ENCODE measurements around the gene RGP1. TPM values are rescaled to one million over a fixed set of nuclear protein-coding genes. Genes with fewer than 3 reads are reported as not detected.

The RGP1 gene
- total and polyA plus RNA-seq, 9 of the 15 experiments (the other 6 are each of a cell fraction or from before 2014, with no cell fraction given): 0.42 to 13.8 (median 6.7) TPM

DNA sequence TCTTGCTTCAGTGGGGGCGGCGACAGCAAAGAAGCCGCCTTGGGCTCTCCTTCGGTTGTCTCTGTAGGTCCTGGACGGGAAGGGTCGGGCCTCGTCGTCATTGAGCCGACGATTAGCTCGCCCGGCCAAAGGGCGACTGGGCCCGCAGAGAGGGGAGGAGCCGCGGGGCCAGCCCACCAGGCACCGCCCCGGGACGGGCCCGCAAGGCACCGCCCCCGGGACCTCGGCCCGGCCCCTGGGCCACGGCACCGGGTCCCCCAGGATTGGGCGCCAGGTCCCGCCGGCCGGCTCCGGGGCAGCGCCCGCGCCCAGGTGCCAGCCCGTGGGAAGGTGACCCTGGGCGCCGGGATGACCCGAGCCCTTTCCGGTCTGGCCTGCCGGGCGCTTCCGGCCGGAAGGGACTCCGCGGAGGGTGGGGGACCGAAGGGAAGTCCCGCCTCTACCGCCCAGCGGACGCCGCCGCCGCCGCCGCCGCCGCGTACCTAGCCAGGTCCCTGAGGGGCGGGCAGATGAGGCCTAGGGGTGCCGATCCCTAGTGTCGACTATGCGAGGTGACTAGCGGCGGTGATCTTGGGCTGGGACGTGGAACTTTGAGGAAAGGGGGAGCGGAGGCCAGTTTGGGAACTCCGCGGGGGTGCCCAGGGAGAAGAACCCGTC lies at the start of gene RGP1, which contains the start of gene GBA2 (continued):
- TF ChIP-seq SMARCC2 (IDR thresholded peaks at IDR 0.05; ENCODE audit: low read depth) (no peak), ZNF124 (CRISPR knock-in tag; IDR thresholded peaks at IDR 0.05) (no peak), KLF1 (tag; IDR thresholded peaks at IDR 0.05) (no peak), ZNF232 (CRISPR knock-in tag; IDR thresholded peaks at IDR 0.05) (no peak), HMGN3 (IDR thresholded peaks at IDR 0.05; ENCODE audit: borderline replicate concordance, extremely low read depth, insufficient read length, low read depth, low read length) (peak; percentile 66), ZBED1 (IDR thresholded peaks at IDR 0.05) (no peak), FIP1L1 (IDR thresholded peaks at IDR 0.05; ENCODE audit: low read depth, low read length, poor library complexity, severe bottlenecking) (peak; percentile 40), COPS2 (conservative IDR thresholded peaks at IDR 0.05) (no peak), ATF1 (CRISPR knock-in tag; IDR thresholded peaks at IDR 0.05) (no peak), ATF1 (tag; IDR thresholded peaks at IDR 0.05) (peak; percentile 48), YY1 (IDR thresholded peaks at IDR 0.05; ENCODE audit: borderline replicate concordance in 1 of 3, control insufficient read depth in 1 of 3, extremely low read depth in 1 of 3, insufficient read depth in 3 of 3, insufficient read length in 1 of 3, insufficient replicate concordance in 2 of 3, low read depth in 1 of 3, low read length in 2 of 3) (no peak), MED1 (CRISPR knock-in tag; IDR thresholded peaks at IDR 0.05; ENCODE audit: borderline replicate concordance) (no peak), SRSF1 (IDR thresholded peaks at IDR 0.05; ENCODE audit: low read depth, low read length) (no peak), NFXL1 (CRISPR knock-in tag; IDR thresholded peaks at IDR 0.05) (no peak), ZNF586 (CRISPR knock-in tag; conservative IDR thresholded peaks at IDR 0.05) (no peak), RNF2 (IDR thresholded peaks at IDR 0.05) (no peak), ELF1 (tag; IDR thresholded peaks at IDR 0.05) (peak; percentile 72), TEAD1 (CRISPR knock-in tag; IDR thresholded peaks at IDR 0.05) (no peak), KAT8 (IDR thresholded peaks at IDR 0.05; ENCODE audit: low read depth) (no peak), ZNF311 (CRISPR knock-in tag; IDR thresholded peaks at IDR 0.05) (no peak), NFIC (IDR thresholded peaks at IDR 0.05) (no peak)
- TF ChIP-seq, protein P1, sequence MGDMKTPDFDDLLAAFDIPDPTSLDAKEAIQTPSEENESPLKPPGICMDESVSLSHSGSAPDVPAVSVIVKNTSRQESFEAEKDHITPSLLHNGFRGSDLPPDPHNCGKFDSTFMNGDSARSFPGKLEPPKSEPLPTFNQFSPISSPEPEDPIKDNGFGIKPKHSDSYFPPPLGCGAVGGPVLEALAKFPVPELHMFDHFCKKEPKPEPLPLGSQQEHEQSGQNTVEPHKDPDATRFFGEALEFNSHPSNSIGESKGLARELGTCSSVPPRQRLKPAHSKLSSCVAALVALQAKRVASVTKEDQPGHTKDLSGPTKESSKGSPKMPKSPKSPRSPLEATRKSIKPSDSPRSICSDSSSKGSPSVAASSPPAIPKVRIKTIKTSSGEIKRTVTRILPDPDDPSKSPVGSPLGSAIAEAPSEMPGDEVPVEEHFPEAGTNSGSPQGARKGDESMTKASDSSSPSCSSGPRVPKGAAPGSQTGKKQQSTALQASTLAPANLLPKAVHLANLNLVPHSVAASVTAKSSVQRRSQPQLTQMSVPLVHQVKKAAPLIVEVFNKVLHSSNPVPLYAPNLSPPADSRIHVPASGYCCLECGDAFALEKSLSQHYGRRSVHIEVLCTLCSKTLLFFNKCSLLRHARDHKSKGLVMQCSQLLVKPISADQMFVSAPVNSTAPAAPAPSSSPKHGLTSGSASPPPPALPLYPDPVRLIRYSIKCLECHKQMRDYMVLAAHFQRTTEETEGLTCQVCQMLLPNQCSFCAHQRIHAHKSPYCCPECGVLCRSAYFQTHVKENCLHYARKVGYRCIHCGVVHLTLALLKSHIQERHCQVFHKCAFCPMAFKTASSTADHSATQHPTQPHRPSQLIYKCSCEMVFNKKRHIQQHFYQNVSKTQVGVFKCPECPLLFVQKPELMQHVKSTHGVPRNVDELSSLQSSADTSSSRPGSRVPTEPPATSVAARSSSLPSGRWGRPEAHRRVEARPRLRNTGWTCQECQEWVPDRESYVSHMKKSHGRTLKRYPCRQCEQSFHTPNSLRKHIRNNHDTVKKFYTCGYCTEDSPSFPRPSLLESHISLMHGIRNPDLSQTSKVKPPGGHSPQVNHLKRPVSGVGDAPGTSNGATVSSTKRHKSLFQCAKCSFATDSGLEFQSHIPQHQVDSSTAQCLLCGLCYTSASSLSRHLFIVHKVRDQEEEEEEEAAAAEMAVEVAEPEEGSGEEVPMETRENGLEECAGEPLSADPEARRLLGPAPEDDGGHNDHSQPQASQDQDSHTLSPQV (IDR thresholded peaks at IDR 0.05): no peak
- TF ChIP-seq, protein P2, sequence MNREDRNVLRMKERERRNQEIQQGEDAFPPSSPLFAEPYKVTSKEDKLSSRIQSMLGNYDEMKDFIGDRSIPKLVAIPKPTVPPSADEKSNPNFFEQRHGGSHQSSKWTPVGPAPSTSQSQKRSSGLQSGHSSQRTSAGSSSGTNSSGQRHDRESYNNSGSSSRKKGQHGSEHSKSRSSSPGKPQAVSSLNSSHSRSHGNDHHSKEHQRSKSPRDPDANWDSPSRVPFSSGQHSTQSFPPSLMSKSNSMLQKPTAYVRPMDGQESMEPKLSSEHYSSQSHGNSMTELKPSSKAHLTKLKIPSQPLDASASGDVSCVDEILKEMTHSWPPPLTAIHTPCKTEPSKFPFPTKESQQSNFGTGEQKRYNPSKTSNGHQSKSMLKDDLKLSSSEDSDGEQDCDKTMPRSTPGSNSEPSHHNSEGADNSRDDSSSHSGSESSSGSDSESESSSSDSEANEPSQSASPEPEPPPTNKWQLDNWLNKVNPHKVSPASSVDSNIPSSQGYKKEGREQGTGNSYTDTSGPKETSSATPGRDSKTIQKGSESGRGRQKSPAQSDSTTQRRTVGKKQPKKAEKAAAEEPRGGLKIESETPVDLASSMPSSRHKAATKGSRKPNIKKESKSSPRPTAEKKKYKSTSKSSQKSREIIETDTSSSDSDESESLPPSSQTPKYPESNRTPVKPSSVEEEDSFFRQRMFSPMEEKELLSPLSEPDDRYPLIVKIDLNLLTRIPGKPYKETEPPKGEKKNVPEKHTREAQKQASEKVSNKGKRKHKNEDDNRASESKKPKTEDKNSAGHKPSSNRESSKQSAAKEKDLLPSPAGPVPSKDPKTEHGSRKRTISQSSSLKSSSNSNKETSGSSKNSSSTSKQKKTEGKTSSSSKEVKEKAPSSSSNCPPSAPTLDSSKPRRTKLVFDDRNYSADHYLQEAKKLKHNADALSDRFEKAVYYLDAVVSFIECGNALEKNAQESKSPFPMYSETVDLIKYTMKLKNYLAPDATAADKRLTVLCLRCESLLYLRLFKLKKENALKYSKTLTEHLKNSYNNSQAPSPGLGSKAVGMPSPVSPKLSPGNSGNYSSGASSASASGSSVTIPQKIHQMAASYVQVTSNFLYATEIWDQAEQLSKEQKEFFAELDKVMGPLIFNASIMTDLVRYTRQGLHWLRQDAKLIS (CRISPR knock-in tag; IDR thresholded peaks at IDR 0.05): no peak
